Stimulated activated CD4-positive, alpha-beta T cell treated with anti-CD3 and anti-CD28 coated beads, Interleukin-2, amount 100 ng/mL, for 24 hours (primary cell): ENCODE data around the gene PDE4D.
"Not testable (repeated sequence)": the region's sequence is repeated elsewhere in the genome, so short reads cannot be mapped to it uniquely, and the experiment has no call there.

ENCODE experiments used
- DNase-seq, 2 donors: peaks; one replicate each; pipeline ENCODE4 v3.0.0-alpha.2; 2020

Gene PDE4D

DNA sequence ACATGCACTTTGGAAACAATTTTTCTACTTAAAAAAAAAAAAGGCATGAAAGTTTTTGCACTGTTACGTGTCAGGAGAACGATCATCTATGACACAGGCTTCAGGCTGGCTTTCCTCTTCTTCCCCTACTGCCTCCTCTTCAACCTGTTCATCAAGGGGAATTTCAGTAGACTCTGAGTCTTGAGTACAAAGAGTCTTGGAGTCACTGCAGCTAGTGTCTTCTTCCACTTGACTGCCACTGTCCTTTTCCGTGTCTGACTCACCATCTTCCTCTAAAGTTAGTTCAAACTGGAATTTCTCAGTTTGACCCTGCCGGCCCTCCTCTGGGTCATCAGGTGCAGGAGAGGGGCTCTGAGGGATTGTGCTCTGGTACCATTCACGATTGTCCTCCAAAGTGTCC is 918.9 kb downstream of the PDE4D start:
- DNase-seq: no peak

DNA sequence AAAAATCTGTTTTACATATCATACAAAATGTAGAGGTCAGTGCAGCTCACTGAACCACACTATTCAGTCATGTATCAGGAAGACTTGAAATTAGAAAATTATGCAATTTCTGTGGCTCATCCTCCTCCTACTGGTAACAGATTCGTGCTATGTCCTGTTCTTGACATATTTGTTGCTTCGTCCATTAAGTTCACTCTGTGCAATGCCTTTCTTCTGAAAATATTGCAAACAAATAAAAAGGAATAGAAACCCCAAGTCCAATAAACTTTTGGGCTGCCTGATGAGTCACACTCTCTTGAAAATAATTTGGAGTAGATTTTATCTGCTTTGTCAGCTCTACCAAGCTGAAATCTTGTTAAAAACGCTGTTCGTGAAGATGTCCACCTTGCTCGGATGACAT is 919.4 kb downstream of the PDE4D start:
- no peak for DNase-seq

DNA sequence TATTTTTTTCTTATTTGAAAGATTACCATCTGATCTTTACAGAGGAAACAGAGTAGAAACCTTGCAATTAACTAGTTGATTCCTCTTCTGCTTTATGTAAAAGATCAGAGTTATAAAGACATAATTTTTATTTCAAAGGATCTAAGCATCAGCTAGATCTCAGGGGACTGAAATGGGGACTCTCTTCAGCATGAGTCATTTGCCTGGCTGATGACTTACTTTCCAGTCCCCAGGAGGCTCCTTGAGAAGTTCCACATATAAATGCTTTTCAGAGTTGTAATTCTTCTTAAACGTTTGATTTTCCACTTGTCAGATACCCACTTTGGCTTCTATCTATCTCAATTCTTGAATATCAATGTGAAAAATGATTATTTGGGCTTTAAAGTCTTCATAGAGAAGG is 921.2 kb downstream of the PDE4D start:
- DNase-seq: no peak

DNA sequence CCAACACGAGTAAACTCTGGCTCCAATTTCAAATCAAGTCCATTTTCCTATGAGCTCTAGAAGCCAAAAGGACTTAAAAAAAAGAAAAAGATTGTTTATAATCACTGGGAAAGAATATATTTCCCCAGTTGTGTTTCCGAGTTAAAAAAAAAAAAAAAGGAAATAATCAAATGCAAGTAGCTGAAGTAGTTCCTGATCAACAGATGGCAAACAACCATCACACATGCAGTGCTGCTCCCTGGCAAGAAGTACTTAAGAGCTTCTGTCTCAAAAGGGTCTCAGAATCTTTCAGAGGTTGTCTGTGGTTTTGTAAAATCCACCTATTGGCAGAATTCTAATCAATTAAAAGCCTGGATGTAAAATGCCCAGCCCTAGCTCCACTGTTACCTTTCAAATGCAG is 922.8 kb downstream of the PDE4D start:
- no peak for DNase-seq

DNA sequence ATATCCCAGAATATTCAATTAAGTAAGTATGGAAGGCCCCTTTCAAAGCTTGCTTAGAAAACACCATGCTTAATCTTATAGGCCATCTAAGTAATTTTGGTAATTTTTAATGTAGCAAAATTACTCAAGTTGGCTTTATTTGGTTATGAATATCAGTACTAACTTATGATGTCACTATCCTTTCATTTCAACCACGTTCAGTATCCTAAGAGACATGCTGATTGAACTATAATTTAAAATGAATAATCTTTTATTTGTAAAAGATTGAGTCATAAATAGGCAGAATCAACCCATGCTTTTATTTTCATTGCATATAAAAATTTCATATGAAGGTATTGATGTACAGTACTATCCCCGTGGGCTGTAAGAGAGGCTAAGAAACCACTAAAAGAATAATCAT is 923.7 kb downstream of the PDE4D start:
- no peak for DNase-seq

DNA sequence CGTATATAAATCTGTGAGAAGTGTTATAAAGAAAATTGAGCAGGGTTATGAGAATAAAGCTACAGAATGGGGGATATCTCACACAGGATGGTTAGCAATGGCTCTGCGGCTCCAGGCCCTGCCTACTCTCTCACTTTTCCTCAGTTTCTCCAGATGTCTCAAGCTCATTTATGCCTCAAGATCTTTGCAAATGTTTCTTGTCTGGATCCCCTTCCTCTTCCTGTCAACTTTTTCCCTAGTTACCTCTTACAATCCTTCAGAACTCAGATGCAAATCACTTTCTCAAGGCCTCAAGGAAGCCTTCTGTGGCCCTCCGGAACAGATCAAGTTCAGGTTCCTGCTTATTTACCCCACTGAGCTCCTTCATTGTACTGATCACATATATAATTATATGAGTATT is 924.3 kb downstream of the PDE4D start:
- no peak for DNase-seq

DNA sequence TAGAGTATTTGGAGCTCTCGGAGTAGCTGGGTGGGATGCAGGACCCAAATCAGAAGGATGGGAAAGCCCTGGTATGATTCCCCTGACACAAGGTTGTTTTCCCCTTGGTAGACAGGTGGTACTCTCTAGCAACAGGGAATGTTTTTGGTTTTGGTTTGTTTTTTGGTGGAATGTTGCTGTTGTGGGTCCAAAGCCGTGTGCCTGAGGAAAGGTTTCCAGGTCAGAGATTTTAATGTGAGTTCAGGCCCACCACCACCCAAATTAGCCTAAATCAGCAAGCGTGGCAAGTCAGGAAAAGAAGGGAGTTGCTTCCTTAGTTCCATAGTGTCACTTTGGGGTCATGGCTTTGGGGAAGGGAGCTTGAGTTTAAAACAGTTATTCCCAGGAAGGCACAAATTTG is 925.2 kb downstream of the PDE4D start:
- no peak for DNase-seq

DNA sequence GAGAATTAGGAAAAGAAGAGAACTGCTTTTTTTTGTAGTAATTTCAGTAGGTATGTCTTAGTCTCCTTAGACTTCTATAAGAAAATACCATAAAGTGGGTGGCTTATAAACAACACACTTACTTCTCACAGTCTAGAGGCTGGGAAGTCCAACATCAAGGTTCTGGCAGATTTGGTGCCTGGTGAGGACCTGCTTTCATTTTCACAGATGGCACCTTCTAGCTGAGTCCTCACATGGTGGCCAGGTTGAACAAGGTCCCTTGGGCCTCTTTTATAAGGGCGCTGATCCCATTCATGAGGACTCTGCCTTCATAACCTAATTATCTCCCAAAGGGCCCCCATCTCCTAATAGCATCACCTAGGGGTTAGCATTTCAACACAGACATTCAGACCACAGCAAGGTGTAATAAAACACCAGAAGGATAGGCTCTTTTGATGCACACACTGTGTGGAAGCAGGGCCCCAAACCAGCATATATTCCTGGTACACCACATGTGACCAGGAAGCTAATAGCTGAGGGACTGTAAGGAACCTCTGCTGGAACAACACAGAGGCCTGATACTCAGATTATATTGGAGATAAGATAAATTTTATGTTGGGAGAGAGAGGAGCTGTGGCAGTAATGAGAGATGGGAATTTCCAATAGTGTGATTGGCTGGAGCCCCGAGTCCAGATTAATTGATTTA is 925.8 kb downstream of the PDE4D start:
- DNase-seq: no peak

DNA sequence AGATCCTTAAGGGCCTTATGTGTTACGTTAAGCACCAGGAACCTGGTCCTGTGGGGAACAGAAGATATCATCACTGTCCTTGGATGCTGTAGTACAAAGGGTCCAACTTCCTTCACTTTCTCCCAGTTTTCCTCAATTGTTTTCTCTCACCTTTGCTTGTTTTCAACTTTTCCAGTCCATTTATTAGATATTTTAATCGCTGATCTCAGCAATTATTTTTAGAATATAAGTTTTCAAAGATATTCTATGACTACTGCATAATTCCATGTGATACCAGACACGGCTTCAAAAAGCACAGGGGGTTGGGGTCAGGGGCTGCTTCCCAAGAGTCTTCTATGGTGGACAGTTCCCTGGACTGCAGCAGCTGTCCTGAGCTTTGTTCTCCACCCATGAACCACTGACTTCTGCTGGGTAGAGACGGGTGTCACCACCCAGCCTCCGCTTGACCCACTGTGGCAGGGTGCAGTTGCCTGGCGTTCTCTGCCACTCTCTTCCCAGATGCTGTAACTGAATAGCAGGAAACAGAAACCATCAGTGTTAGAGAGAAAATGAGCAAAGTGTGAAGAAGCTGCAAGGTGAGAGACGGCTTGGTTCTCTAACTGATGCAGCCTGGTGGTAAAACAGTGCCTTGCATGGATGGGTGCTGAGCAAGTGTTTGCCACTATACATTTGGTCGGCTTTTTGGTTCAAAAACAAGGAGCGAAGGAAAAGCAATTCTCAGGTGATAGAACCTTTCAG is 927.7 kb downstream of the PDE4D start:
- DNase-seq: no peak

DNA sequence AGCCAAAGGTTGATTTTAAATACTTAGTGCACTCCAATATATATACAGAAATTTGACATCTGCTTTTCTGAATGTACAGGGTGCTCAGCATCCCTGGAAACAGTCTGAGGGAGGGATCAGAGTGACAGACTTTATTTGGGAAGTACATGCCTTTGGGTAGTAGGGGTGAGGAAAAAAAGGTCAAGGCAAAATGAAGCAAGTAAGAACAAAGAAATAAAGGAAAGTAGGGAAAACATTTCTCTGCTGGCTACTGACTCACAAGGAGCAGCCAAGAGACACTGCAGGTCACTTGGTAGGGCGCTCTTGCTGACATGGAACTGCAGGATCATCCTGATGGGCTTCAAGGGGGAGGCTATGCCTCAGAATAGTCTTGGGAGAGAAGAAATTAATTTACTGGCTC is 929.7 kb downstream of the PDE4D start:
- DNase-seq: no peak

DNA sequence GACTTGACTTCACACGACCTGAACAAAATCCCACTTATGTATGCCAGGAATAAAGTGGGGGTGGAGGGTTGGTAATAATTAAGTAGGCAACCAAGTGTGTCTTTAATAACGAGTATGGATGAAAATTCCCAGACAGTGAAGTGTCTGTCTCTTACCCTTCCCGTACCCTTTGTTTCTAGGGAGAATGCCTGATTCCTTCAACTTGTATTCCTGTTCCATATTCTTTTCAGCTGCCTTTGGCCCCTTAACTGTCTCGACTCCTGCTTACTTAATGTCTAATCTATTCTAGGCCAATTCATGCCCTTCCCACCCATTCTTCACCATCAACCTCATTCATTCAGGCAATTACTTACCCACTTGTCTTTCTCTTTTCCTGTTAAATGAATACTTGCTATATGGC is 930.2 kb downstream of the PDE4D start:
- no peak for DNase-seq

DNA sequence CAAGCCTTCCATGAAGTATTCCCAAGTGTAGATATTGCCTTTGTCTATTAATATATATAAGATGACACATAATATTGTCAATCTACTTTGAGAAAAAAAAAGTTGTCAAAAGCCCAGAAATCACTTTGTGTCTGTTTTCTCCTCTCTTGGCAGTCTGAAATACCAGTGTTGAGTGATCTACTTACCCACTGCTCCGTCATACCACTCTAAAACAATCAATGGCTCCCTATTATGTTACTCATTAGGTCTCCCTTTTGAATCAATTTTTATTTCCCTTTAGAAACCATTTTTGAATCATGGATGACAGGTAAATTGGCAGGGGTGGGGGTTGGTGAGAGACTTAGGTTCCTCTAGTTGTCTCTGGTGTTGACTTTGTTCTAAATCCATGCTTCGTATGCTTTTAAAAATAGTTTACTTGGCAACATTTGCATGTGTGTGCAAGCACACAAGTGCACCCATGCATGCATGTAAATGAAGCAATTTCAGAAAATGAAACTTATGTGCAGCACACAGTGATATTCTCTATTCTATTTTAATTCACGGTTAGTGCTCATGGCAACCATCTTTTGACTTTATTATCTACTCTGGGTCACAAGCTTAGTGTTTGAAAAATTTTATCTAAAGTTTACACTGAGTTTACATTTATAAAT is 931.8 kb downstream of the PDE4D start:
- DNase-seq: no peak

DNA sequence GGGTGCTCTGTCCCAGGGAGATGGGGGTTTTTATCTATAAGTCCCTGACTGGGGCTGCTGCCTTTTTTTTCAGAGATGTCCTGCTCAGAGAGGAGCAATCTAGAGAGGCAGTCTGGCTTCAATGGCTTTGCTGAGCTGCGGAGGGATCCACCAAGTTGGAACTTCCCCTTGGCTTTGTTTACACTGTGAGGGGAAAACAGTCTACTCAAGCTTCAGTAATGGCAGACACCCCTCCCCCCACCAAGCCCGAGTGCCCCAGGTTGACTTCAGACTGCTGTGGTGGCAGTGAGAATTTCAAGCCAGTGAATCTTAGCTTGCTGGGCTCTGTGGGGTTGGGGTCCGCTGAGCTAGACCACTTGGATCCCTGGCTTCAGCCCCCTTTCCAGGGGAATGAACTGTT is 934.8 kb downstream of the PDE4D start:
- DNase-seq: no peak

DNA sequence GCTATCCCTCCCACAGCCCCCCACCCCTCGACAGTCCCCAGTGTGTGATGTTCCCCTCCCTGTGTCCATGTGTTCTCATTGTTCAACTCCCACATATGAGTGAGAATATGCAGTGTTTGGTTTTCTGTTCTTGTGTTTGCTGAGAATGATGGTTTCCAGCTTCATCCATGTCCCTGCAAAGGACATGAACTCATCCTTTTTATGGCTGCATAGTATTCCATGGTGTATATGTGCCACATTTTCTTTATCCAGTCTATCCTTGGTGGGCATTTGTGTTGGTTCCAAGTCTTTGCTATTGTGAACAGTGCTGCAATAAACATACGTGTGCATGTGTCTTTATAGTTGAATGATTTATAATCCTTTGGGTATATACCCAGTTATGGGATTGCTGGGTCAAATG is 940.3 kb downstream of the PDE4D start:
- DNase-seq: not testable (repeated sequence)

DNA sequence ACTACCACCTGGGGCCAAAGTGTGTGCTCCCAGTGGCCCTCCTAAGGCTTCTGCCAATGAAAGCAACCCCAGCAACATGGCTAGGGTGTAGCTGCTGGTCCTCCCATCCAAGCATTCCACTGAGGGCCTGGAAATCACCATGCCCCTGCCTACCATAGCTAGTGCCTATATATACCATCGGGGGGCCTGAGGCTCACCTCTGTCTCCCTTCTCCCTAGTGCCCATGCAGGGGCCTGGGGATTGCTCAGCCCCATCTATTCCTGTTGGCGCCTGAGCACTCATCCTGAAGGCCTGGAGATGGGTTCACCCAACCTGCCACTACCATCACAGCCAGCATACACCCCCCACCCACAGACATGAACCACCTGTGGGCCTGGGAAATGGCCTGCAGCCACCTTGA is 943.3 kb downstream of the PDE4D start:
- no peak for DNase-seq

DNA sequence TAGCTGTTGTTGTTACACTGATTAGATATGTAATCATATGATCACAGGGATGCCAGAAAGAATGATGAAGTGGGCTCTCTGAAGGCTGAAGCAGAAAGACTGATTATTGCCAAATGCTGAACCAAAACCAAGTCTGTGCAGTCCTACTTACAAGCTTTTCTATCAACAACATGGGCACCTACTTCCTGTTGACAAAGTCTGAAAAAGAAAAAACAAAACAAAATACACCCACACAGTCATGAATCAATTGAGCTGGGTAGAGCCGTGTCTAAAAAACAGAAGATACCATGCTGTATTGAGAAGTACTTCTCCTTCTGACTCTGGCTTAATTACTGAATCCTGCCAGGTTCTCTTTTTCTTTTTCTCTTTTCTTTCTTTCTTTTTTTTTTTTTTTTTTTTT is 947.3 kb downstream of the PDE4D start:
- no peak for DNase-seq

DNA sequence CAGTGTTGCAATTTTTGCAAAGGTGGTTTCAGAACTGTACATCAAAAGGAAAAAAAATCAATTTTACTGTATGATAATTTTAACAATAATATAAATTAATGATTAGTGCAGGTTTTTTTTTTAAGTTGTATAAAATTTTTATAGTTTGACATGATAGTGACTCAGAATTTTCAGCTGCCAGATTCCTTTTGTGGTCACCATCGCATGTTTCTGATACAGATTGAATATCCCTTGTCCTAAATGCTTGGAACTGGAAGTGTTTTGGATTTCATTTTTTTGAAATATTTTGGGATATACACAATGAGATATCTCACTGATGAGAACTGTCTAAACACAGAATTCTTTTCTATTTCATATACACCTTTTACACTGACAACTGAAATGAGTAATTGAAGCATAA is 949.3 kb downstream of the PDE4D start:
- DNase-seq: no peak

DNA sequence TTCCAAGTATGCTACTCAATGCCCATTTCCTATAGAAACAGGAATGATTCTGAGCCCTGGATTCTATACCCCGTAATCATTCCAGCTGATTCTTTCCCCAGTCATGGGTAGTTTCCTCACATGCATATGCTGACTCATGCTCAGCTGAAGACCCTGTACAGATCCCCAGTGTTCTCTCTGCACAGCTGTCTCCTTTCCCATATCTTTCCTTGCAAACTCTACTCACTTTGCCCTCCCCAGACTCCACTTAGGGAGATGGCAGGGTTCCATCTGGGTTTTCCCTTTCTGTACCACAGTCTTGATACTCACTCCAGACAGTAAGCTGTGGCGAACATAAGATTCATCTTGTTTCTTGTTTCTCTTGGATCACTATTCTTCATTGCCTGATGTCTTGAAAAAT is 953.1 kb downstream of the PDE4D start:
- no peak for DNase-seq

DNA sequence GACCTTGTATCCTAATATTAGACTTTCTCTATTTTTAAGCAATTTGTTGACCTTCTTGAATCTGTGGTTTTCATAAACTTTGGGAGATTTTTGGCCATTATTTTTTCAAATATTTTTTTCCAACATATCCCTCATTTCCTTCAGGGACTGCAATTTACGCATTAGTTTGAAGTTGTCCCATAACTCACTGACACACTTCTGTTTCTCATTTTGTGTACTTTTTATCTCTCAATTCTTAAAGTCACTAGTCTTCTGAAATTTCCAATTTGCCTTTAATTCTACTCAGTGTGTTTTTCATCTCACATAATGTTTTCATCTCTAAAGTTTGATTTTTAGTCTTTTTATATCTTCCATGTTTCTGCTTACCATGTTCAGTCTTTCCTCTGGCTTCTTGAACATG is 953.9 kb downstream of the PDE4D start:
- DNase-seq: no peak

DNA sequence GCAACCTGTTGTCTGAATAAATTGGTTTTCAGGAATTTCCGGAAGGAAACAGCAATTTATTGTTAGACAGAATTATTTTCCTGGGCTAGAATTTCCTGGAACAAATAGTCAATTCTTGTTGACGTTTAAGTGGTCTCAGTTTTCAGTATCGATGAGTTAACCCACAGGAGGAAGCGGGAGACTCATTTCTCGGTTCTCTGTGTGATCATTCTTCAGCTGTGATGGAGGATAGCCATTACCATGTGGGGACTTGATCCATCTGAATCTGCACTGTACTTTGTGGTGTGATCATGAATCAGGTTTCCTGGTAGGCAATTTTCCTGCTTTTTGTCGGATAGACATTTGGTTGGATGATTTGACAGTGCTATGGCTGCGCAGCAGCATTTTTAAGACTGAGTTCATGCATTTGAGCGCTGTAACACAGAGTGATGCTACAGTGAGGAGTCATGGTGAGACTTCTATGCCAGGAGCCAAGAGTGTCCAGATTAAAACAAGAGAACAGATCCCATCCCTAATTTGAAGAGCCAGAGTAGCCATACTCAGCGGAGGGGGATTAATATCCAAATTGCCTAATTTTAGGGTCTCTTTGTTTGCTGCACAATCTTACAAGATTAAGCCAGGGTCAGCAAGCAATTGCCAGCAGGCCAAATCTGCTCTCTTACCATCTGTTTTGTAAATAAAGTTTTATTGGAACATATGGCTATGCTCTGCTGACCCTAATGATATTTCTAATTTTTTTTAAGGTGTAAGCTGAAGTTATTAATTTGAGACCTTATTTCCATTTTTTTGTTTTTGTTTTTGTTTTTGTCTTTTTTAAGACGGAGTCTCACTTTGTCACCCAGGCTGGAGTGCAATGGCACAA is 954.7 kb downstream of the PDE4D start:
- DNase-seq: no peak

DNA sequence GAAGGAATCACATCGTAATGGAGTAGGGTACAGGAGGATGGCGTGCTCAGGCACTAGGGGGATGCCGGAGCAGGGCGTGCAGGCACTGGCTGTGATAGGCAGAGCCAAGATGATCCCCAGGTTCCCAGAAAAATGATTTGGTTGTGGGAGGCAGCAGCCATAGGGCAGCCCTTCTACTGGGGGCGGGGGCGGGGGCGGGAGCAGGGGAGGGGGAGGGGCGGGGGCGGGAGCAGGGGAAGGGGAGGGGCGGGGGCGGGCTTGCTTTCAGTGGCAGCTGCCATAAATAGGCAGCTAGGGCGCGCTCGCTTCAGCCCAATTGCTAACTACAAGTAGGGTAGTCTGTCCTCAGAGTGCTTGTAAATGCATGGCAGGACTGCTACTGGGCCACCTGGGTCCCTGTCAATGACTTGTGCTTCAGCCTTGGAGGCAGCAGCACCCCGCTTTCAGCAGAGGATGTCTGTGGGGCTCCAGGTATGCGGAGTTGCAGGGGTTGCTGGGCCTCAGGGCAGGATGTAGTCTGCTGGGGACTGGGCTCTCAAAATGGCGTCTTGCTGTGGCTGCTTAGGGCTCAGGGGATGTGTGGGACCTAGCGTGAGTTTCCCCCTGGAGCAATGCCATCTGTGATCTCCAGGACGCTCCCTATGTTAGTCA is 956.4 kb downstream of the PDE4D start:
- DNase-seq: no peak

DNA sequence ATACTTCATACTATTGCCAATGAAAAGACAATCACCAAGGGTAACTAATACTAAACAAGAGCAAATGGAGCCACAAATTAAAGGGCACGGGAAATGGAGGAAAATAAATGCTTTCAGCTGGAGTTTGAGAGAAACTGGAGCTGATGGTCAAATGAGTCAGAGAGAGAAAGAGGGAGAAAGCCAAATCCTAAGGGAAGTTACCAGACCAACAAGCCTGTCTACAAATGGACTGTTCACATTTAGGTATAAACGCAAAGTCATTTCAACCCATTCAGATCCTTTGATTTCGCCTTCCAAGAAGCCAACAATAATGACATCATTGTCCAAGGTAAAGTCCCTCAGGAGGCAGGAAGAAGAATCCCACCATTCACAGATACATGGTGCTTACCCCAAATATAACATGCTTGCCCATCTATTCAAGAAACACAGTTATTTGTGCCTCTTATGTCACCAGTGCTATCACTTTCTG is 958.9 kb downstream of the PDE4D start:
- no peak for DNase-seq
